Gastroesophageal sphincter (tissue), 4 donors: ENCODE measurements around the gene EHD3. TPM values are rescaled to one million over a fixed set of nuclear protein-coding genes. Genes with fewer than 3 reads are reported as not detected.

ENCODE experiments used
- ATAC-seq: fragments of 150-250 bp; one replicate; pipeline ENCODE4 v1.9.1; 2016; ENCODE audit warnings: mild to moderate bottlenecking, moderate library complexity
- H3K27ac ChIP-seq, 4 donors: fragments of 200-600 bp; sonication (generic) in 3 of 4; 1 replicate in 3 of 4; 2 replicates in 1 of 4; pipeline ENCODE4 v1.5.1; 2016 to 2019
- H3K27me3 ChIP-seq: fragments of 200-600 bp; sonication (generic); one replicate; pipeline ENCODE4 v1.5.1; 2019
- H3K36me3 ChIP-seq, 2 donors: fragments of 200-600 bp; sonication (generic); one replicate each; pipeline ENCODE4 v1.5.1; 2019; ENCODE audit warnings: control low read depth in 1 of 2
- H3K4me1 ChIP-seq, 3 donors: fragments of 200-600 bp; sonication (generic); 1 replicate in 2 of 3; 2 replicates in 1 of 3; pipeline ENCODE4 v1.5.1; 2016 to 2019; ENCODE audit warnings: control low read depth in 2 of 3
- H3K4me3 ChIP-seq, 2 donors: fragments of 200-600 bp; sonication (generic); one replicate each; pipeline ENCODE4 v1.5.1; 2019; ENCODE audit warnings: mild to moderate bottlenecking in 1 of 2, moderate library complexity in 1 of 2
- H3K9me3 ChIP-seq, 3 donors: fragments of 200-600 bp; sonication (generic); one replicate each; pipeline ENCODE4 v1.5.1; 2017 to 2019; ENCODE audit warnings: control low read depth in 2 of 3
- CTCF ChIP-seq, 4 experiments: fragments of 200-600 bp in 2 of 4; fragments of 450-650 bp in 2 of 4; sonication (generic) in 1 of 4; IDR thresholded peaks; one replicate each; pipeline ENCODE4 v1.5.1; 2017 to 2019; ENCODE audit warnings: antibody characterized with exemption in 4 of 4, mild to moderate bottlenecking in 2 of 4, moderate library complexity in 2 of 4
- EP300 ChIP-seq: sonication (generic); formaldehyde crosslinking; IDR thresholded peaks from one replicate; pipeline ENCODE4 v1.6.1; 2017; ENCODE audit warnings: antibody characterized with exemption, mild to moderate bottlenecking
- POLR2A ChIP-seq, 2 donors: fragments of 450-650 bp; IDR thresholded peaks; one replicate each; pipeline ENCODE4 v1.6.1; 2017; ENCODE audit warnings: antibody characterized with exemption in 2 of 2, mild to moderate bottlenecking in 2 of 2, moderate library complexity in 1 of 2
- POLR2AphosphoS5 ChIP-seq: sonication (generic); formaldehyde crosslinking; IDR thresholded peaks from one replicate; pipeline ENCODE4 v1.6.1; 2017; ENCODE audit warnings: antibody characterized with exemption
- WGBS, 2 donors: methylation state at CpG; one replicate each; pipeline ENCODE4 v1.1.5; 2018; ENCODE audit warnings: low coverage in 1 of 2; 5-methylcytosine and 5-hydroxymethylcytosine counted together
- total RNA-seq, 4 donors: library from RNA; depleted of rRNA; stranded (reverse); fragments of >200 nt; gene quantifications; one replicate each; pipeline ENCODE4 v1.1.0, GENCODE V29; 2016

The EHD3 gene
- total RNA-seq, 4 donors from 2014 or later: 3.8 to 8.4 (median 4.9) TPM

GRCh38 chr2:31196622-31197021, 37.3 kb upstream of the EHD3 start:
- 87 to 100% methylated on average over 2 of the region's 2 CpGs for WGBS, 2 donors
- Histone ChIP-seq H3K9me3 (no peaks in the 10 kb centered on the region), H3K27ac (no peak overlapping the region), H3K4me3 (no peak overlapping the region), H3K4me1 (no peaks in the 10 kb centered on the region), H3K27me3 (peaks cover 4% of the 10 kb centered on the region), H3K36me3 (no peaks in the 10 kb centered on the region)
- TF ChIP-seq POLR2A (IDR thresholded peaks at IDR 0.05): no peak
- no peak for TF ChIP-seq EP300
- TF ChIP-seq POLR2AphosphoS5: no peak
- TF ChIP-seq CTCF (IDR thresholded peaks at IDR 0.05): no peak
- no peak for ATAC-seq

- TF ChIP-seq EP300 (no peak), CTCF (IDR thresholded peaks at IDR 0.05) (no peak), POLR2AphosphoS5 (no peak), POLR2A (IDR thresholded peaks at IDR 0.05) (no peak)
- ATAC-seq: no peak
- WGBS, 2 donors: 87 to 88% methylated on average over 2 to 3 of the region's 4 CpGs
- H3K4me3 ChIP-seq: no peak overlapping the region
- H3K9me3 ChIP-seq: no peaks in the 10 kb centered on the region
- peaks cover 4% of the 10 kb centered on the region for H3K27me3 ChIP-seq
- no peaks in the 10 kb centered on the region for H3K4me1 ChIP-seq
- no peak overlapping the region for H3K27ac ChIP-seq
- no peaks in the 10 kb centered on the region for H3K36me3 ChIP-seq
These were observed 36.8 kb upstream of the EHD3 start for GRCh38 chr2:31197166-31197565.

GRCh38 chr2:31197669-31198068, 36.3 kb upstream of the EHD3 start:
- no peak for ATAC-seq
- TF ChIP-seq EP300: no peak
- no peak for TF ChIP-seq CTCF (IDR thresholded peaks at IDR 0.05)
- no peak for TF ChIP-seq POLR2A (IDR thresholded peaks at IDR 0.05)
- no peak for TF ChIP-seq POLR2AphosphoS5
- 81 to 86% methylated on average over 2 of the region's 2 CpGs for WGBS, 2 donors

GRCh38 chr2:31199206-31199605, 34.7 kb upstream of the EHD3 start:
- TF ChIP-seq POLR2AphosphoS5: no peak
- TF ChIP-seq EP300: no peak
- no peak for TF ChIP-seq CTCF (IDR thresholded peaks at IDR 0.05)
- no peak for TF ChIP-seq POLR2A (IDR thresholded peaks at IDR 0.05)
- no peak overlapping the region for H3K27ac ChIP-seq
- H3K27me3 ChIP-seq: no peaks in the 10 kb centered on the region
- no peaks in the 10 kb centered on the region for H3K9me3 ChIP-seq
- no peaks in the 10 kb centered on the region for H3K36me3 ChIP-seq
- ATAC-seq: no peak
- no peaks in the 10 kb centered on the region for H3K4me1 ChIP-seq
- no peak overlapping the region for H3K4me3 ChIP-seq
- 40 to 88% methylated on average over 2 to 4 of the region's 4 CpGs for WGBS, 2 donors

More at GRCh38 chr2:31197669-31198068, 36.3 kb upstream of the EHD3 start:
- Histone ChIP-seq H3K36me3 (no peaks in the 10 kb centered on the region), H3K27ac (no peak overlapping the region), H3K4me3 (no peak overlapping the region), H3K4me1 (no peaks in the 10 kb centered on the region), H3K27me3 (peaks cover 4% of the 10 kb centered on the region), H3K9me3 (no peaks in the 10 kb centered on the region)

- WGBS, 2 donors: 78 to 80% methylated on average over 7 of the region's 9 CpGs
- peaks cover 8% of the 10 kb centered on the region for H3K27me3 ChIP-seq
- TF ChIP-seq POLR2A (IDR thresholded peaks at IDR 0.05): no peak
- no peak for TF ChIP-seq EP300
- TF ChIP-seq CTCF (IDR thresholded peaks at IDR 0.05): no peak
- TF ChIP-seq POLR2AphosphoS5: no peak
- H3K36me3 ChIP-seq: no peaks in the 10 kb centered on the region
- ATAC-seq: no peak
- H3K27ac ChIP-seq: no peak overlapping the region
- no peaks in the 10 kb centered on the region for H3K9me3 ChIP-seq
- H3K4me3 ChIP-seq: no peak overlapping the region
- H3K4me1 ChIP-seq: no peaks in the 10 kb centered on the region
These were observed 33.0 kb upstream of the EHD3 start for GRCh38 chr2:31200972-31201371.
